Tibial nerve (tissue), 4 donors: ENCODE measurements around the gene KCNAB2. TPM values are rescaled to one million over a fixed set of nuclear protein-coding genes. Genes with fewer than 3 reads are reported as not detected.

Source experiments
- DNase-seq, 2 donors: peaks; one replicate each; pipeline ENCODE4 v3.0.0-alpha.2; 2019; ENCODE audit warnings: low spot score in 2 of 2
- H3K27ac ChIP-seq, 4 donors: fragments of 200-600 bp; sonication (generic) in 3 of 4; one replicate each; pipeline ENCODE4 v1.5.1; 2017 to 2019; ENCODE audit warnings: mild to moderate bottlenecking in 1 of 4
- H3K27me3 ChIP-seq, 2 donors: fragments of 200-600 bp; sonication (generic) in 1 of 2; one replicate each; pipeline versions ENCODE4 v1.5.1 to v1.6.0; 2017 to 2019
- H3K36me3 ChIP-seq, 3 donors: fragments of 200-600 bp; sonication (generic); one replicate each; pipeline ENCODE4 v1.5.1; 2018 to 2019
- H3K4me1 ChIP-seq, 4 donors: fragments of 200-600 bp; sonication (generic) in 3 of 4; one replicate each; pipeline ENCODE4 v1.5.1; 2017 to 2019
- H3K4me3 ChIP-seq, 4 donors: fragments of 200-600 bp; sonication (generic) in 3 of 4; one replicate each; pipeline ENCODE4 v1.5.1; 2017 to 2019; ENCODE audit warnings: mild to moderate bottlenecking in 1 of 4, moderate library complexity in 1 of 4
- H3K9me3 ChIP-seq, 4 donors: fragments of 200-600 bp; sonication (generic) in 3 of 4; one replicate each; pipeline ENCODE4 v1.5.1; 2017 to 2019
- CTCF ChIP-seq, 5 experiments: fragments of 200-600 bp in 3 of 5; fragments of 450-650 bp in 2 of 5; sonication (generic) in 3 of 5; IDR thresholded peaks; one replicate each; pipeline ENCODE4 v1.5.1; 2016 to 2019; ENCODE audit warnings: antibody characterized with exemption in 5 of 5, mild to moderate bottlenecking in 3 of 5, moderate library complexity in 2 of 5
- EP300 ChIP-seq, 2 donors: sonication (generic); formaldehyde crosslinking; IDR thresholded peaks; one replicate each; pipeline ENCODE4 v1.6.1; 2017; ENCODE audit warnings: antibody characterized with exemption in 2 of 2, mild to moderate bottlenecking in 1 of 2
- POLR2A ChIP-seq, 2 donors: fragments of 450-650 bp; IDR thresholded peaks; one replicate each; pipeline ENCODE4 v1.6.1; 2017; ENCODE audit warnings: antibody characterized with exemption in 2 of 2, mild to moderate bottlenecking in 2 of 2, moderate library complexity in 2 of 2
- WGBS, 2 donors: methylation state at CpG; one replicate each; pipeline ENCODE4 v1.1.5; 2018; 5-methylcytosine and 5-hydroxymethylcytosine counted together
- total RNA-seq, 4 donors: library from RNA; depleted of rRNA; stranded (reverse); fragments of >200 nt; gene quantifications; one replicate each; pipeline ENCODE4 v1.1.0, GENCODE V29; 2016

Gene KCNAB2
- total RNA-seq, result 10 to 100 TPM in 2 of 4 donors, 1 to 10 TPM in 2; 7.0 to 21.4 (median 13.8) TPM

- no peak within 1 kb of the TSS for H3K4me3 ChIP-seq
- DNase-seq, result no peak
- no peak within 1 kb of the TSS for H3K27ac ChIP-seq
- 56 to 67% methylated on average over 10 to 15 of the region's 15 CpGs for WGBS, 2 donors
- no peaks in the 10 kb centered on the region for H3K9me3 ChIP-seq
- H3K27me3 ChIP-seq, result no peaks in the 10 kb centered on the region
- TF ChIP-seq POLR2A (IDR thresholded peaks at IDR 0.05), result no peak
- TF ChIP-seq CTCF (IDR thresholded peaks at IDR 0.05), result no peak
- no peak for TF ChIP-seq EP300 (IDR thresholded peaks at IDR 0.05)
- no peaks in the 10 kb centered on the region for H3K4me1 ChIP-seq
- H3K36me3 ChIP-seq, result peaks cover 0 to 10% (median under 1%) of the 10 kb centered on the region in 3 donors
Measured at GRCh38 chr1:6045561-6045960, at the start of gene KCNAB2. Gene KCNAB2, plus strand, starts transcription at chr1:6045888. Its CDS starts 5,649 bp downstream, at chr1:6051537.

DNA sequence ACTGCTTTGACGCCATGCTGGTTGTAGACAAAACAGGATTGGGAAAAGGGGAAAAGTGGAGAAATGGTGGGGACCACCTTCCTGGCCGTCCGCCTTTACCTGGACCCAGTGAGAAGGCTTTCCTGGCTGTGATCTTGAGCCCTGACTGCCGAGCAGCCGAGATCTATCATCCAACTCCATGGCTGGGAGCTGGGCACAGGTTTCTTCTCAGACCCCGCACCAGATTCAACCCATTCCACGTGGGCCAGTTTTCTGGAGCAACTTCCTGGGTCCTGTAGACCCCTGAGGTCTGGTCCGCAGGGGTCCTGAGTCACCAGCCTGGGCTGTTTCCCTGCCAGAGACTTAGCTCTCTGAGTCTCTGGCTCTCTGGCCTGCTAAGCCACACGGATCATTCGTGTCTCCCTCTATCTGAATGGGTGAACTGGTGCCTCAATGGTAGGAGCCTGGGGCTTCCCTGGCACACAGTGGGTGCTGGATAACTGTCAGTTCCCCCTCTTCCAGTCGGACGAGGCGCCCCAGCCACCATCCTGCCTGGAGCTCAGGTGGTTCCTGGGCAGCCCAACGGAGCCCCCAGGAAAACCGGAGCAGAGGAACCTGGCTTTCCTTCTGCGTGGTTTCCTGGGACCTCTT lies 48.9 kb upstream of the KCNAB2 start:
- TF ChIP-seq POLR2A (IDR thresholded peaks at IDR 0.05) (no peak), EP300 (IDR thresholded peaks at IDR 0.05) (no peak), CTCF (IDR thresholded peaks at IDR 0.05) (no peak)
- Histone ChIP-seq H3K4me1 (peaks cover 0 to 18% (median 12%) of the 10 kb centered on the region in 4 donors), H3K9me3 (no peaks in the 10 kb centered on the region), H3K4me3 (no peak overlapping the region), H3K36me3 (peaks cover 0 to 6% (median 0%) of the 10 kb centered on the region in 3 donors), H3K27me3 (no peaks in the 10 kb centered on the region), H3K27ac (no peak overlapping the region)
- 84 to 87% methylated on average over 12 to 16 of the region's 16 CpGs for WGBS, 2 donors
- DNase-seq, result no peak

GRCh38 chr1:5997316-5997715 lies 48.4 kb upstream of the KCNAB2 start:
- H3K4me1 ChIP-seq, result peaks cover 0 to 18% (median 12%) of the 10 kb centered on the region in 4 donors
- no peak for DNase-seq
- 40 to 50% methylated on average over 5 of the region's 5 CpGs for WGBS, 2 donors

DNA sequence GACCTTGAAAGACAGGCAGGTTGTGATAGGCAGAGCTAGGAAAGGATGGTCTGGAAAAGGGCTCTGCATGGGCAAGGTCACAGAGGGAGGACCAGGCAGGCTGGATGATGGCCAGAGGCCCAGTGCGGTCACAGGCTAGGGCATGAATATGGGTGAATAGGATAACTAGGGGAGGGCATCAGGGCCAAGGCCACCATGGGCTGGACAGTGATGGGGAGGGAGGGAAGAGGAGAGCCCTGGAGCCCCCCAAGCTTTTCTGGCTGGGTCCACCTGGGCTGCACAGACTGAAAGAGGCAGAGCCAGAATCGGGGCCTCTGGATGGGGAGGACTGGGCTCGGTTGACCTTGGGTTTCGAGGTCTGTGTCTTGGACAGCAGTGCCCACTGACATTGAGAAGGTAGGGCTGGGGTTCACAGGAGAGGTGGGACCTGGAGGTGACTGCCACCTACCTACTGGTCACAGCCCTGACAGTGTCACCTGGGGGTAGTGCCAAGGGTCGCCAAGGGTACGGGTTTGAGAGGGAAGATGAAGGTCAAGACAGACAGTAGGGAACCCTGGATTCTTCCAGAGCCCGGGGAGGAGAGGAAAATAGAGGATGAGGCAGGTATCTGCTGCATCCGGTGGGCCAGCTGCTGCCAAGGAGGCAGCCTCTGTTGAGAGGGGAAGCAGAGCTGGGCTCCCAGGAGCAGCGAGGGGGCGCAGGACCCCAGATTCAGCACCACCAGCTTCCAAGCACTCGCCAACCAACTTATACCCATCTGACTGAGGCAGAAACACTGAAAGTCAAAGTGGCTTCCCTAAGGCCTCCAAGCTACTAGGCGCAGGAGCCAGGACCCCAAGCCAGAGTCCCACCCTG lies 47.4 kb upstream of the KCNAB2 start:
- TF ChIP-seq CTCF (IDR thresholded peaks at IDR 0.05) (no peak), EP300 (IDR thresholded peaks at IDR 0.05) (no peak), POLR2A (IDR thresholded peaks at IDR 0.05) (no peak)
- peaks cover 0 to 14% (median 8%) of the 10 kb centered on the region in 4 donors for H3K4me1 ChIP-seq
- no peak for DNase-seq
- no peak overlapping the region for H3K27ac ChIP-seq
- no peaks in the 10 kb centered on the region for H3K27me3 ChIP-seq
- H3K4me3 ChIP-seq, result no peak overlapping the region
- peaks cover 0 to 6% (median 0%) of the 10 kb centered on the region in 3 donors for H3K36me3 ChIP-seq
- no peaks in the 10 kb centered on the region for H3K9me3 ChIP-seq
- 94 to 95% methylated on average over 12 of the region's 12 CpGs for whole genome bisulfite sequencing, 2 donors

More at GRCh38 chr1:5997316-5997715, 48.4 kb upstream of the KCNAB2 start:
- Histone ChIP-seq H3K9me3 (no peaks in the 10 kb centered on the region), H3K4me3 (no peak overlapping the region), H3K27me3 (no peaks in the 10 kb centered on the region), H3K36me3 (peaks cover 0 to 6% (median 0%) of the 10 kb centered on the region in 3 donors), H3K27ac (no peak overlapping the region)
- TF ChIP-seq CTCF (IDR thresholded peaks at IDR 0.05) (no peak), POLR2A (IDR thresholded peaks at IDR 0.05) (no peak), EP300 (IDR thresholded peaks at IDR 0.05) (no peak)

- H3K36me3 ChIP-seq, result peaks cover 0 to 6% (median 0%) of the 10 kb centered on the region in 3 donors
- no peaks in the 10 kb centered on the region for H3K27me3 ChIP-seq
- no peaks in the 10 kb centered on the region for H3K9me3 ChIP-seq
- peaks cover 0 to 7% (median 3%) of the 10 kb centered on the region in 4 donors for H3K4me1 ChIP-seq
- WGBS, 2 donors, result 91 to 92% methylated on average over 19 of the region's 19 CpGs
- no peak overlapping the region for H3K27ac ChIP-seq
- TF ChIP-seq POLR2A (IDR thresholded peaks at IDR 0.05), result no peak
- TF ChIP-seq CTCF (IDR thresholded peaks at IDR 0.05), result no peak
- no peak for TF ChIP-seq EP300 (IDR thresholded peaks at IDR 0.05)
- DNase-seq, result no peak
- H3K4me3 ChIP-seq, result no peak overlapping the region
Measured at GRCh38 chr1:5998906-5999301, 46.8 kb upstream of the KCNAB2 start.
